ENCODE measurements around the gene BCAS3. TPM values are rescaled to one million over a fixed set of nuclear protein-coding genes. Genes with fewer than 3 reads are reported as not detected.

The BCAS3 gene
- total RNA-seq, 2 donors from 2014 or later, result 12.0 to 15.6 TPM

GRCh38 chr17:61402978-61403800 lies 725.5 kb downstream of the BCAS3 start:
- DNase-seq (ENCODE audit: low spot score), result no peak
- peak overlapping the region; percentile 13 to 61 for H3K4me3 ChIP-seq
- no peak for TF ChIP-seq CTCF (IDR thresholded peaks at IDR 0.05)
- H3K27ac ChIP-seq, result peak overlapping the region; percentile 27 to 78
- H3K4me1 ChIP-seq, result peaks cover 0 to 53% of the 10 kb centered on the region in 2 donors
- no peaks in the 10 kb centered on the region for H3K36me3 ChIP-seq
- no peaks in the 10 kb centered on the region for H3K9me3 ChIP-seq
- H3K27me3 ChIP-seq, result peaks cover 17 to 43% of the 10 kb centered on the region in 2 donors

GRCh38 chr17:61403801-61404662 lies 726.4 kb downstream of the BCAS3 start:
- Histone ChIP-seq H3K9me3 (no peaks in the 10 kb centered on the region), H3K36me3 (no peaks in the 10 kb centered on the region), H3K4me1 (peaks cover 0 to 52% of the 10 kb centered on the region in 2 donors), H3K27ac (peak overlapping the region; percentile 16 to 78), H3K4me3 (peak overlapping the region; percentile 13 to 61), H3K27me3 (peaks cover 15 to 34% of the 10 kb centered on the region in 2 donors)
- no peak for DNase-seq (ENCODE audit: low spot score)
- no peak for TF ChIP-seq CTCF (IDR thresholded peaks at IDR 0.05)

- peak overlapping the region; percentile 16 to 40 for H3K27ac ChIP-seq
- H3K4me3 ChIP-seq, result peak overlapping the region in 1 of 2 donors; percentile 61
- H3K27me3 ChIP-seq, result peaks cover 15 to 29% of the 10 kb centered on the region in 2 donors
- DNase-seq (ENCODE audit: low spot score), result no peak
- H3K9me3 ChIP-seq, result no peaks in the 10 kb centered on the region
- no peak for TF ChIP-seq CTCF (IDR thresholded peaks at IDR 0.05)
- no peaks in the 10 kb centered on the region for H3K36me3 ChIP-seq
- peaks cover 0 to 50% of the 10 kb centered on the region in 2 donors for H3K4me1 ChIP-seq
Observed at GRCh38 chr17:61404663-61404912, 726.9 kb downstream of the BCAS3 start.

- peak overlapping the region; percentile 40 to 58 for H3K27ac ChIP-seq
- no peaks in the 10 kb centered on the region for H3K9me3 ChIP-seq
- no peak for TF ChIP-seq CTCF (IDR thresholded peaks at IDR 0.05)
- H3K4me1 ChIP-seq, result peaks cover 0 to 53% of the 10 kb centered on the region in 2 donors
- peaks cover 15 to 29% of the 10 kb centered on the region in 2 donors for H3K27me3 ChIP-seq
- DNase-seq (ENCODE audit: low spot score), result no peak
- H3K36me3 ChIP-seq, result no peaks in the 10 kb centered on the region
- H3K4me3 ChIP-seq, result peak overlapping the region; percentile 8 to 61
Observed at GRCh38 chr17:61404913-61405685, 727.4 kb downstream of the BCAS3 start.

GRCh38 chr17:61405686-61406536 lies 728.3 kb downstream of the BCAS3 start:
- H3K27ac ChIP-seq, result peak overlapping the region; percentile 40 to 58
- H3K4me3 ChIP-seq, result peak overlapping the region in 1 of 2 donors; percentile 61
- H3K4me1 ChIP-seq, result peaks cover 0 to 55% of the 10 kb centered on the region in 2 donors
- no peak for DNase-seq (ENCODE audit: low spot score)
- H3K9me3 ChIP-seq, result no peaks in the 10 kb centered on the region
- peaks cover 19 to 29% of the 10 kb centered on the region in 2 donors for H3K27me3 ChIP-seq
- H3K36me3 ChIP-seq, result no peaks in the 10 kb centered on the region
- TF ChIP-seq CTCF (IDR thresholded peaks at IDR 0.05), result no peak
